Measurements from ENCODE around the gene IFFO2.

The IFFO2 gene

DNA sequence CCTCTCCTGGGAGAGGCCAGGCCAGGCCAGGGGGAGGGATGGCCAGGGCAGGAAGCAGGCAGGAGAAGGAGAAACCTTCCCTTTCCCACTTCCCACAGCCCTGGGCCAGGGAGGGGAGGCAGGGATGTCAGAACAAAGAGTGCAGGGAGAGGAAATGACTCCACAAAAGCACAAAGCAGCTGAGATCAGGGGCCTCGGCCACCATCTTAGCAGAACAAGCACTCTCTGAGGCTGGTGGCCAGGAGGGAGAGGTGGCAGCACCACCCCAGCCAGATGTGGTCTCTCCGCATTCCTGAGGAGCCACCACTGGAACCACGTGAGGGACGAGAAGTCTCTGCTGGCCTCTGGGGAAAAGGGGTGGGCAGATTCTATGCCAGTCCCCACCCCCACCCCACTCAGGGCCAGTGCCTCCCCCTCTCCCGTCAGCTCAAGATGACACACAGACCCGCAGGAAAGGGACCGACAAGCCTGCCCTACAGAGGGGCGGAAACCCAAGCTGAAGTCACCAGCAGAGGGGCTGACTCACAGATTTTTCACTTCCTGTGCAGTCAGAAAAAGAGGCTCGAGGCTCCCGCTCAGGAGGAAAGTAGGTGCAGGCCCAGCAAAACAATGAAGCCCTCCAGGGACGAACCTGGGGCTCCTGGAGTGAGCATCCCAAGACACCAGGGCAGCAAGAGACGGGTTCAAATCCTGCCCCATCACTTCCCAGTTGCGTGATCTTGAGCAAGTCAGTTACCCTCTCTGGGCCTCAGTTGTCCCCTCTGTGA lies 30.0 kb downstream of the IFFO2 start:
- Histone ChIP-seq H3K79me2 (ENCODE audit: insufficient read depth, low read length) (no peaks in the 10 kb centered on the region), H3K27me3 (ENCODE audit: insufficient read depth, low read length) (0 out of 2 replicates have a peak, but pooled peaks cover 3% of the 10 kb centered on the region), H3F3A (ENCODE audit: insufficient read depth, low read length) (no peaks in the 10 kb centered on the region), H3K9ac (ENCODE audit: low read length) (no peak overlapping the region), H3K9me2 (ENCODE audit: low read depth, low read length) (no peaks in the 10 kb centered on the region), H4K20me1 (ENCODE audit: insufficient read depth, low read length) (no peaks in the 10 kb centered on the region), H3K4me2 (ENCODE audit: low read length) (no peak overlapping the region), H2AFZ (ENCODE audit: low read length) (no peak overlapping the region), H3K27ac (ENCODE audit: low read depth, low read length, poor library complexity, severe bottlenecking) (no peak overlapping the region), H3K36me3 (ENCODE audit: insufficient read depth, low read length) (no peaks in the 10 kb centered on the region), H3K4me3 (ENCODE audit: low read depth, low read length, poor library complexity, severe bottlenecking) (no peak overlapping the region), H3K4me1 (ENCODE audit: insufficient read depth, low read length, severe bottlenecking) (peaks cover 14% of the 10 kb centered on the region), H3K9me3 (ENCODE audit: low read length) (no peaks in the 10 kb centered on the region)
- TF ChIP-seq, protein P1, sequence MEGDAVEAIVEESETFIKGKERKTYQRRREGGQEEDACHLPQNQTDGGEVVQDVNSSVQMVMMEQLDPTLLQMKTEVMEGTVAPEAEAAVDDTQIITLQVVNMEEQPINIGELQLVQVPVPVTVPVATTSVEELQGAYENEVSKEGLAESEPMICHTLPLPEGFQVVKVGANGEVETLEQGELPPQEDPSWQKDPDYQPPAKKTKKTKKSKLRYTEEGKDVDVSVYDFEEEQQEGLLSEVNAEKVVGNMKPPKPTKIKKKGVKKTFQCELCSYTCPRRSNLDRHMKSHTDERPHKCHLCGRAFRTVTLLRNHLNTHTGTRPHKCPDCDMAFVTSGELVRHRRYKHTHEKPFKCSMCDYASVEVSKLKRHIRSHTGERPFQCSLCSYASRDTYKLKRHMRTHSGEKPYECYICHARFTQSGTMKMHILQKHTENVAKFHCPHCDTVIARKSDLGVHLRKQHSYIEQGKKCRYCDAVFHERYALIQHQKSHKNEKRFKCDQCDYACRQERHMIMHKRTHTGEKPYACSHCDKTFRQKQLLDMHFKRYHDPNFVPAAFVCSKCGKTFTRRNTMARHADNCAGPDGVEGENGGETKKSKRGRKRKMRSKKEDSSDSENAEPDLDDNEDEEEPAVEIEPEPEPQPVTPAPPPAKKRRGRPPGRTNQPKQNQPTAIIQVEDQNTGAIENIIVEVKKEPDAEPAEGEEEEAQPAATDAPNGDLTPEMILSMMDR (IDR thresholded peaks at IDR 0.05; ENCODE audit: low read length): no peak
- TF ChIP-seq EZH2 (IDR thresholded peaks at IDR 0.05; ENCODE audit: borderline replicate concordance, low read length): no peak

DNA sequence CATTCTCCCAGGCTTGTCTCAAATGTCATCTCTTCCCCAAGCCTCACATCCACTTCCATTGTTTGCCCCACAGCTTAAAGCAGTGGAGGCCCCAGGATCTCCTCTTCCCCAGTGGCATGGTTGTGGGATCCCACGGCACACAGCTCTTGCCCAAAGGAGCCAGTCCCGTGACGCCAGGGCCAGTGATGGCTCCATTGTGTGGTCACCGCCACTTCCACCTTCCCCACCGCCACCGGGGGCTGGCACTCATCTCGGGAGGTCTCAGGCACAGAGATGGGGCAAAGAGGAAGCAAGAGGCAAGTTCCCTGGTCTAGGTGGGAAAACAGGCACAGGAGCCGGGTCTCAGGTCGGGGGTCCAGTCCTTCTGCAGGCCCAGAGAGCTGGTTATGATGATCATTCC lies 31.2 kb downstream of the IFFO2 start:
- Histone ChIP-seq H3K36me3 (ENCODE audit: insufficient read depth, low read length) (no peaks in the 10 kb centered on the region), H3K4me2 (ENCODE audit: low read length) (no peak overlapping the region), H2AFZ (ENCODE audit: low read length) (no peak overlapping the region), H3K9me2 (ENCODE audit: low read depth, low read length) (no peaks in the 10 kb centered on the region), H3K27me3 (ENCODE audit: insufficient read depth, low read length) (0 out of 2 replicates have a peak, but pooled peaks cover 3% of the 10 kb centered on the region), H3K9me3 (ENCODE audit: low read length) (no peaks in the 10 kb centered on the region), H3K4me3 (ENCODE audit: low read depth, low read length, poor library complexity, severe bottlenecking) (no peak overlapping the region), H3K9ac (ENCODE audit: low read length) (no peak overlapping the region), H3K4me1 (ENCODE audit: insufficient read depth, low read length, severe bottlenecking) (peaks cover 14% of the 10 kb centered on the region), H3K79me2 (ENCODE audit: insufficient read depth, low read length) (no peaks in the 10 kb centered on the region), H4K20me1 (ENCODE audit: insufficient read depth, low read length) (no peaks in the 10 kb centered on the region), H3K27ac (ENCODE audit: low read depth, low read length, poor library complexity, severe bottlenecking) (no peak overlapping the region), H3F3A (ENCODE audit: insufficient read depth, low read length) (no peaks in the 10 kb centered on the region)
- TF ChIP-seq, protein P1 (IDR thresholded peaks at IDR 0.05; ENCODE audit: low read length): no peak
- no peak for TF ChIP-seq EZH2 (IDR thresholded peaks at IDR 0.05; ENCODE audit: borderline replicate concordance, low read length)

DNA sequence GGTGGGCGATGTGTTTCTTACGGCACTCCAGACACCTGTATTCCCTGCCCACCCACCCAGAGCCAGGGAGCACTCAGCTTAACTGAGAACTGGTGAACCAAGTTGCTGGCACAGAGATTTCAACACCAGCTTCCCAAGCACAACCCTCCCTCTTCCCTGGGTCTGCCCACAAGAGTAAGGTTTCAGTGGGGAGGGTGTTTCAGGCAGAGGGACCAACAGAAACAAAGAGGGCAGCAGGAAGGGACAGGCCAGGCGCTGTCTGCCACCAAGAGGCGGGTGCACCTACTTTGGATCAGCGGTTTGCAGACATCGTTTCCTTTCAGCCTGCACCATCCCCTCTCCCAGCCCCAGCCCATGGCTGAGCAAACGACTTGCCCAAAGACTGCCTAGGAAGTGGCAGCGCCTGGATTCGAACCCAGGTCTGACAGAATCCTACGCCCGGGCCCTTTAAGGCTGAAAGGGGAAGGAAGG lies 32.2 kb downstream of the IFFO2 start:
- Histone ChIP-seq H3K4me3 (ENCODE audit: low read depth, low read length, poor library complexity, severe bottlenecking) (no peak overlapping the region), H3K9me3 (ENCODE audit: low read length) (no peaks in the 10 kb centered on the region), H3K36me3 (ENCODE audit: insufficient read depth, low read length) (no peaks in the 10 kb centered on the region), H3K9me2 (ENCODE audit: low read depth, low read length) (no peaks in the 10 kb centered on the region), H3F3A (ENCODE audit: insufficient read depth, low read length) (no peaks in the 10 kb centered on the region), H3K9ac (ENCODE audit: low read length) (no peak overlapping the region), H3K79me2 (ENCODE audit: insufficient read depth, low read length) (no peaks in the 10 kb centered on the region), H2AFZ (ENCODE audit: low read length) (no peak overlapping the region), H3K27ac (ENCODE audit: low read depth, low read length, poor library complexity, severe bottlenecking) (no peak overlapping the region), H4K20me1 (ENCODE audit: insufficient read depth, low read length) (no peaks in the 10 kb centered on the region), H3K27me3 (ENCODE audit: insufficient read depth, low read length) (0 out of 2 replicates have a peak, but pooled peaks cover 3% of the 10 kb centered on the region), H3K4me2 (ENCODE audit: low read length) (no peak overlapping the region), H3K4me1 (ENCODE audit: insufficient read depth, low read length, severe bottlenecking) (peaks cover 14% of the 10 kb centered on the region)
- TF ChIP-seq, protein P1 (IDR thresholded peaks at IDR 0.05; ENCODE audit: low read length): no peak
- TF ChIP-seq EZH2 (IDR thresholded peaks at IDR 0.05; ENCODE audit: borderline replicate concordance, low read length): no peak

All from OCI-LY1 (cell line).